GM21423 (cell line): ENCODE measurements around the gene CCDC32.

Experiments
- ATAC-seq: cut with Tn5 transposase; IDR thresholded peaks from one replicate; pipeline ENCODE4 v1.9.1; 2021; ENCODE audit warnings: mild to moderate bottlenecking, moderate library complexity; ENCODE audit not compliant: unreplicated experiment

Gene CCDC32

DNA sequence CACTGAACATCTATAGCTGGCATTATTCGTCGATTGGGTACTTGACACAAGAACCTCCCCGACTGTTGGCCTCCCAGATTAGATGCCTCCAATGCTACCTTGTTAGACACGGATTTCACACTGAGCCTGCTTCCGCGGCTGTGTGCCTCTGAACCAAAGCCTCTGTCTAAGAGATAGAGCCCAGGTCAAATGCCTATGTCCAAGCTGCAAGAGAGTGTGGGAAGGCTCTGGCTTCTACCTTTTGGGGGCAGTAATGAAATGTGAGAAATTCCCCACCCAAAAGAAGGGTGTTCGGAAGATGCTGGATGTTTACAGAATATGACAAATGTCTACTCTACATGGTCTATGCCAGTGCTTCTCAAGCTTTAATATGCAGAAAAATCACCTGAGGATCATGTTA lies 2.3 kb upstream of the CCDC32 start:
- ATAC-seq: no peak

DNA sequence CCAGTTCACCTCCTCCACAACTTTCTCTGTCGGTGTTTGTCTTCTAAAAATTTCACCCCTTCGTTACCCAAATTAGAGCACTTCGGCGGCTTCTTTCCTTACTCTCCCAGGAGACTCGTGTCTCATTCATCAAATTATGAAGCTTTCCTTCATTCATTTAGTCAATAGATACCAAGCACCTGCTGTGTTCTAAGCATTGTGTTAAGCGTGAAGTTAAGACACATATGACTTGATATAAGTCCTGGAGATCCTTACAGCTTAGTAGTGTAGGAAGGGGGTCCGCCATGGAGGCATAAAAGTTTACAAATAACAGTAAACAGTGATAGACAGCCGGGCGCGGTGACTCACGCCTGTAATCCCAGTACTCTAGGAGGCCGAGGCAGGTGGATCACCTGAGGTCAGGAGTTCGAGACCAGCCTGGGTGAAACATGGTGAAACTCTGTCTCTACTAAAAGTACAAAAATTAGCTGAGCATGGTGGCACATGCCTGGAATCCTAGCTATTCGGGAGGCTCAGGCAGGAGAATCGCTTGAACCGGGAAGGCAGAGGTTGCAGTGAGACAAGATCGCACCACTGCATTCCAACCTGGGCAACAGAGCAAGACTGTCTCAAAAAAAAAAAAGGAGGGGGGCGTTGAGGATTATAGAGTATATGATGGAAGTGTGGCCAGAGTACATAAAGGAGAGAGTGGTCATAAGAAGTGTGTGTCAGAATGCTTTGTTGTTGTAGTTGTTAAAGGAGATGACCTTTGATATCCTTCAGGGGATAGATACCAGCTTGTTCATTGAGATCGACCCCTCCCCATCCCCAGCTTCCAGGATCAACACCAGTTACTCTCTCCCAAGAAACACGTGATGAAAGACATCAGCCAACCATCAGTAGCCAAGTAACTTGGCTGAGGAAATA lies 744 bp upstream of the CCDC32 start:
- ATAC-seq: no peak

DNA sequence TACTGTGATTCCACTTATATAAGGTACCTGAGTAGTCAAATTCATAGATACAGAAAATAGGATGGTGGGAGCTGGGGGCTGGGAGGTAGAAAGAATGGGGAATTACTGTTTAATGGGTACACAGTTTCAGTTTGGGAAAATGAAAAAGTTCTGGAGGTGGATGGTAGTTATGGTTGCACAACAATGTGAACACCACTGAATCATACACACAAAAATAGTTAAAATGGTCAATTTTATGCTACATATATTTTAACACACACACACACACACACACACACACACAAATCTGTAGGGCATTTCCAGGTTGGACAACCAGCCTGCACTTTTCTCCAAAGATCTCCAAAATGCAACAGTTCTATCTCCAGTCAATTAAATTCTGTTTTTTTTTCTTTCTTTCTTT lies 1.4 kb downstream of the CCDC32 start:
- ATAC-seq: no peak

GRCh38 chr15:40562691-40563090 lies 2.2 kb downstream of the CCDC32 start:
- ATAC-seq: no peak

DNA sequence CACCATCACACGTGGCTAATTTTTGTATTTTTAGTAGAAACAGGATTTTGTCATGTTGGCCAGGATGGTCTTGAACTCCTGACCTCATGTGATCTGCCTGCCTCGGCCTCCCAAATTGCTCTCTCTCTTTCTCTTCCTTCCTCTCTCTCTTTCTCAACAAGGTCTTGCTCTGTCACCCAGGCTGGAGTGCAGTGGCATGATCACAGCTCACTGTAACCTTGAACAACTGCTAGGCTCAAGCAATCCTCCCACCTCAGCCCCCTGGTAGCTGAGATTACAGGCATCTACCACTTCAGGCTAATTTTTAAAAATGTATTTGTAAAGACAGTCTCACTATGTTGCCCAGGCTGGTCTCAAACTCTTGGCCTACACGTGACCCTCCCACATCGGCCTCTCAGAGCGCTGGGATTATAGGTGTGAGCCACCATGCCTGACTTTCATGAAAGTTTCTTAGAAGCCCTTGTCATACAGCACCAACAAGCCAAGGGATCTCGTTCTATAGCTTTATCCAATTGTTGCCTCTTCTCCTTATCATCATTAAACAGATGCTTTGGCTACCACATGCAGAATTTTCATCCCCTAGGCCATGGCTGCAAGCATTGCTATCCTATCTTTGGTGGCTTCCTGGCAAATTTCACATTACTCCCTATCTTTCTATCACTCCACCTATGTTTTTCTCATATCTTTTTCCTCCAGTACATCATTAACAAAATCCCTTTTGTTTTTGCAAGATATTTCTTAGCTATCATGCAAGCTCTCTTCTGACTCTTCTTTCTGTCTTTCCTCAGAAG lies 5.7 kb downstream of the CCDC32 start:
- no peak for ATAC-seq

DNA sequence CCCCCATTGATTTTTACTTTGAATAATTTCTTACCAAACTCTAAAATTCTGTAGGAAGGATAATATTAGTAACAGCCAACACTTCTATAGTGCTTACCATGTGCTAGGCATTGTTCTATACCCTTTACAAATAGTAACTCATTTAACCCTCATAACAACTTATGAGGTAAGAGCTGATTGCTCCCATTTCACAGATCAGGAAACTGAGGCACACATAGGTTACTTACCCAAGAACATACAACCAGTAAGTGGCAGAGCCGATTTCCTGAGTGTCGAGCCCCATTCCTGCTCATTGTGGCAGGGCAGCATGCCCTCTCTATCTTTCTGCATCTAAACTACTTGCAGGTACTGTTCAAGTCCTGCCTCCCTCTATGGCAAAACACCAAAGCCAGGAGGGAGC lies 9.0 kb downstream of the CCDC32 start:
- no peak for ATAC-seq

DNA sequence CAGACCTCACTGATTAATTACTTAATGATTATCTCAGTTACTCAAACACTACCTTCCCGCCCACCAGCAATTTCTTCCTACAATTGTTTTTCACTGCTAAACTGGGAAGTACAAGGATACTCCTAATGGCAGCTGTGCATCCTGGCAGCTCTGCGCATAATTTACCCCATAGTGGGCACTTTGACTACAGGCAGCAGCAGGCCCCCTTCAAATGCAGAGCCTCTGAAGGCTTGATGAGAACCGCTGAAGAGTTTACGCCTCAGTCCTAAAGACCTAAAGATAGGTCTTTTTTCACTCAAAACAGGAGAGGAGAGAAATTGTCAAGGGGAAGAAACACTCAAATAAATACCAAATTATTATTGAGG lies 10.7 kb downstream of the CCDC32 start:
- ATAC-seq: no peak

GRCh38 chr15:40550341-40551037 lies 14.4 kb downstream of the CCDC32 start:
- peak; percentile 76 for ATAC-seq

GRCh38 chr15:40549894-40550293 lies 14.9 kb downstream of the CCDC32 start:
- ATAC-seq: no peak

GRCh38 chr15:40548610-40549009 lies 16.2 kb downstream of the CCDC32 start:
- no peak for ATAC-seq

DNA sequence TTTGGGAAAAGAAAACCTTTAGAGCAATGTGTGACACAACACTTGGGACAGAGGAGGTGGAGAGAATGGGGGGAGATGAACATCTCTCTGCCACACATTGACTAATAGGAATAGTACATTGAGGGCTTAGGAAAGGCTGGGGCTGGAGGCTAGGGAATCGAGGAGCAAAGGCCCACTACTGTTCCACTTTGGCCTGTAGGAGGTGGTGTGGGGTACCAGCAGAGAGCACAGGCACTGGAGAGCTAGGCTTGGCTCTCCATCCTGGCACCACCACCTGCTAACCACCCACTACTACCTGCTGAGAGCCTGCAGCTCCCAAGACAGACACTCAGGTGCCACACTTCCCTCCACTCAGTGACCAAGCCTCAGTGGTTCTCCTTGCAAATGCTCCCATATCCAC lies 19.4 kb downstream of the CCDC32 start:
- ATAC-seq: no peak

- ATAC-seq: peak; percentile 78
These were observed 21.1 kb downstream of the CCDC32 start for GRCh38 chr15:40543631-40544294.

- ATAC-seq: no peak
These were observed 21.8 kb downstream of the CCDC32 start for GRCh38 chr15:40543082-40543481.

- ATAC-seq: no peak
These were observed 25.9 kb downstream of the CCDC32 start for GRCh38 chr15:40538976-40539375.

GRCh38 chr15:40536501-40536900 lies 28.3 kb downstream of the CCDC32 start:
- ATAC-seq: no peak

DNA sequence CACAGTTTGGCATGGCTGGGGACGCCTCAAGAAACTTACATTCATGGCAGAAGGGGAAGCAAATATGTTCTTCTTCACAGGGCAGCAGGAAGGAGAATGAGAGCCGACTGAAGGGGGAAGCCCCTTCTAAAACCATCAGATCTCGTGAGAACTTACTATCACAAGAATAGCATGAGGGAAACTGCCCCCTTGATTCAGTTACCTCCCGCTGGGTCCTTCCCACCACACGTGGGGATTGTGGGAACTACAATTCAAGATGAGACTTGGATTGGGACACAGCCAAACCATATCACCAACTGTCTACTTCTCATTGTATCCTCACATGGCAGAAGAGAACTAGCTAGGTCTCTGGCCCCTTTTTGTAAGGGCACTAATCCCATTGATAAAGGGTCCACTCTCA lies 30.5 kb downstream of the CCDC32 start:
- ATAC-seq: no peak

DNA sequence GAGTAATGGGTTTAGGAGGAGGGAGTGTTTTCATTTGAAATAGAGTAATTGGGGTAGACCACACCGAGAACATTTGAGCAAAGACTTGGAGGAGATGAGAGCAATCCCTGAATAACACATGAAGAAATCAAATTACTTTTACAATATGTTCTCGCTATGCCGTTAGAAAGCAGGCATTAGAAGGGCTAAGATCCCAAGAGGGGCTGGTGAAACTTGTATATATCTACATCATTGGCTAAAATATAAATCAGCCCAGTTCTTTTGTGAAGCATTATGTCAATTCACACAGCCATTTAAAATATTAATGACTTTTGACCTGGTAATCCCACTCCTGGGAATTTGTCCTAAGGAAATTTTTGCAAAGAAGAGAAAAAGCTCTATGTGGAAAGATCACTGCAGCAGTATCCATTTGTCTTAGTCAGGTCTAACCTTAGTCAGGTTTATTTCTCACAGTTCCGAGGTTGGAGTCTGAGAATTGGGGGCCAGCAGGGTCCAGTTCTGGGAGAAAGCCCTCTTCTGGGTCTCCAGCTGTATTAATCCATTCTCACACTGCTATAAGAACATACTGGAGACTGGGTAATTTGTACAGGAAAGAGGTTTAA lies 31.0 kb downstream of the CCDC32 start:
- ATAC-seq: no peak

- ATAC-seq: no peak
These were observed 36.0 kb downstream of the CCDC32 start for GRCh38 chr15:40528801-40529200.

GRCh38 chr15:40525855-40526254 lies 39.0 kb downstream of the CCDC32 start:
- no peak for ATAC-seq

DNA sequence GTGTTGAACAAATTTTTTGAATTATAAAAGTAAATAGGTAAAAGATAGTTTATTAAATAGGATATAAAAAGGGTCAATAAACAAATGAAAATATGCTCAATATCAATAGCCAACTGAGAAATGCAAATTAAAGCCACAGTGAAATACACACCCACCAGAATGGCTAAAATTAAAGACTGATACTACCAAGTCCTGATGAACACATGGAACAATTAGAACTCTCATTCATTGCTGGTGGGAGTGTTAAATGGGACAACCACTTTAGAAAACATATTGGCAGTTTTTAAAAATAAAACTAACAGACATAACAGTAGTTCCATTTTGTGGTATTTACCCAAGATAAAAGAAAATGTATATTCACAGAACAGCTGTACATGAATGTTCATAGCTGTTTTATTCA lies 41.2 kb downstream of the CCDC32 start:
- no peak for ATAC-seq

DNA sequence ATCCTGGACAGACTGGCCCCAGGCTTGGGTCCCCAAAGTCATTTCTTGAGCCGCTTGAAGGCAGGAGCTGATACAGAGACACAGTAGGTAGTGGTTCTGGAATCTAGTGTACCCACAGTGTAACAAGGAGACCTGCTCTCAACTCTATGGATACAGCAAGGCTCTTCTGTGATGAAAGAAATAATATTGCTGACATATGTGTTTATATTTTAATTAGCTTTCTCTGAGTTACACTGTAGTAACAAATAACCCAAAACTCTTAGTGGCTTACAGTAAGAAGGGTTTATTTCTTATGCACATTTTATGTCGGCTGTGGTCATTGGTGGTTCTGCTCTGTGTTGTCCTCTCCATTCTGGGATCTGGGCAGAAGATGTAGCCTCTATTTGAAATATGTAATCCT lies 48.5 kb downstream of the CCDC32 start:
- no peak for ATAC-seq
